Left ventricle myocardium inferior (tissue), 1 donor: ENCODE data around the gene IGSF9B. TPM values are rescaled to one million over a fixed set of nuclear protein-coding genes. Genes with fewer than 3 reads are reported as not detected.

Source experiments
- DNase-seq: peaks from one replicate; pipeline ENCODE4 v3.0.0-alpha.2; 2020
- H3K27ac ChIP-seq: fragments of 200-600 bp; replicated peaks from 2 replicates; pipeline ENCODE4 v1.8.0; 2021
- H3K27me3 ChIP-seq: fragments of 200-600 bp; 2 replicates; pipeline ENCODE4 v1.8.0; 2021; ENCODE audit warnings: low read depth
- H3K36me3 ChIP-seq: fragments of 200-600 bp; 2 replicates; pipeline ENCODE4 v1.8.0; 2021
- H3K4me1 ChIP-seq: fragments of 200-600 bp; 2 replicates; pipeline ENCODE4 v1.8.0; 2021
- H3K4me3 ChIP-seq: fragments of 200-600 bp; 2 replicates; pipeline ENCODE4 v1.8.0; 2021; ENCODE audit warnings: mild to moderate bottlenecking, moderate library complexity
- H3K9me3 ChIP-seq: fragments of 200-600 bp; replicated peaks from 2 replicates; pipeline ENCODE4 v1.8.0; 2021
- CTCF ChIP-seq: fragments of 200-600 bp; IDR thresholded peaks from 2 replicates; pipeline ENCODE4 v1.8.0; 2021; ENCODE audit warnings: antibody characterized with exemption, mild to moderate bottlenecking, borderline replicate concordance
- intact Hi-C: fragments of 100-400 bp; cut with micrococcal nuclease; formaldehyde crosslinking; loops from one replicate; pipeline ENCODE4 v1.11.0; 2022
- total RNA-seq: library from RNA; stranded (reverse); fragmentation: NEBNext Ultra II Directional; extraction: Animal tissue kit (Norgen Biotek cat#: 25700); gene quantifications from one replicate; pipeline ENCODE4 v1.2.1, GENCODE V29; 2021
- donor health status: DM: no; HTN: yes; CAD: no; lungs with severe emphysema.

The IGSF9B gene
- total RNA-seq, 1 donor from 2014 or later = 44.1 TPM

DNA sequence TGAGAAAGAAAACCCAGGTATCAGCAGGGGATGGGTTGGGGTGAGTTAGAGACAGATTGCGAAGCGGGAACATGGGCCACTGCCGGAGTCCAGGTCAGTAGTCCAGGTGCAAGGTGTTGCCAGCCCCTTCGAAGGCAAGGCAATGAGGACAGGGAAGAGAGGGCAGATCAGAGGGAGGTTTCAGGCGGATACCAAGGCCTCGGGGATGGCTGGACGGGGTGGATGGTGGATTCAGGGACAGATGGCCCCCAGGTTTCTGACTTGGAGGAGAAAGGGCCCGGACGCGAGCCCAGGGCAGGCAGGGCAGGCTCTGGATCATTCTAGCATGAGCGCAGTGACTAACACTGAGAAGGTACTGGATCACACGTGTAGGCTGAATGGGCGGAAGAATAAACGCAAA, 25.4 kb upstream of the IGSF9B start:
- no peak for TF ChIP-seq CTCF
- Histone ChIP-seq H3K9me3 (no peaks in the 10 kb centered on the region), H3K4me1 (peaks cover 19% of the 10 kb centered on the region), H3K36me3 (no peaks in the 10 kb centered on the region), H3K27me3 (no peaks in the 10 kb centered on the region), H3K27ac (peak overlapping the region; percentile 75), H3K4me3 (no peak overlapping the region)
- intact Hi-C loops = loop anchor here (2.0 kb wide), 1 partner anchor 47 kb away; no protein-coding TSS in a partner anchor
- no peak for DNase-seq

GRCh38 chr11:133981156-133981555, 24.4 kb upstream of the IGSF9B start:
- H3K27ac ChIP-seq = peak overlapping the region; percentile 75
- H3K27me3 ChIP-seq = no peaks in the 10 kb centered on the region
- peaks cover 19% of the 10 kb centered on the region for H3K4me1 ChIP-seq
- no peaks in the 10 kb centered on the region for H3K36me3 ChIP-seq
- intact Hi-C loops = no loop called here
- peak; percentile 59 for DNase-seq
- no peak for TF ChIP-seq CTCF
- no peak overlapping the region for H3K4me3 ChIP-seq
- H3K9me3 ChIP-seq = no peaks in the 10 kb centered on the region

GRCh38 chr11:133980665-133981064, 23.9 kb upstream of the IGSF9B start:
- no peaks in the 10 kb centered on the region for H3K9me3 ChIP-seq
- no peak for TF ChIP-seq CTCF
- no peak for DNase-seq
- H3K27ac ChIP-seq = peak overlapping the region; percentile 75
- H3K27me3 ChIP-seq = no peaks in the 10 kb centered on the region
- no peaks in the 10 kb centered on the region for H3K36me3 ChIP-seq
- H3K4me1 ChIP-seq = peaks cover 19% of the 10 kb centered on the region
- H3K4me3 ChIP-seq = no peak overlapping the region
- intact Hi-C loops = no loop called here

DNA sequence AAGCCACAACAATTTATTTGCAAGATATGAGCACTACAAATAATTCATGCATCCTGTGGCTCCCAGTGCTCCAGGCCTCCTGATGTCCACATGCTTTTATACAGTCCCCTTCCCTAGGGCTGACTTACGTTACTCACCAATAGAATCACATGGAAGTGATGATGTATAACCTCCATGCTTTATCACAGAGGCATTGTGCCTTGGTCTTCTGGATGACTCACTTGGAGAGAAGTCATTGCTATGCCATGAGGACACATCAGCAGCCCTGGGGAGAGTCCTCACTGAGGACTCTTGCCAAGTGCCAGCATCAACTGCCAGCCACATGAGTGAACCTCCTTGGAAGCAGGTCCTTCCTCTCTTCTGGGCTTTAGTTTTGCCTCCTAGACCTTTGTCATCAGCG, 22.0 kb upstream of the IGSF9B start:
- no peak for TF ChIP-seq CTCF
- Histone ChIP-seq H3K4me3 (no peak overlapping the region), H3K4me1 (peaks cover 19% of the 10 kb centered on the region), H3K27me3 (peaks cover 17% of the 10 kb centered on the region), H3K9me3 (no peaks in the 10 kb centered on the region), H3K36me3 (no peaks in the 10 kb centered on the region), H3K27ac (no peak overlapping the region)
- no peak for DNase-seq
- intact Hi-C loops = no loop called here

DNA sequence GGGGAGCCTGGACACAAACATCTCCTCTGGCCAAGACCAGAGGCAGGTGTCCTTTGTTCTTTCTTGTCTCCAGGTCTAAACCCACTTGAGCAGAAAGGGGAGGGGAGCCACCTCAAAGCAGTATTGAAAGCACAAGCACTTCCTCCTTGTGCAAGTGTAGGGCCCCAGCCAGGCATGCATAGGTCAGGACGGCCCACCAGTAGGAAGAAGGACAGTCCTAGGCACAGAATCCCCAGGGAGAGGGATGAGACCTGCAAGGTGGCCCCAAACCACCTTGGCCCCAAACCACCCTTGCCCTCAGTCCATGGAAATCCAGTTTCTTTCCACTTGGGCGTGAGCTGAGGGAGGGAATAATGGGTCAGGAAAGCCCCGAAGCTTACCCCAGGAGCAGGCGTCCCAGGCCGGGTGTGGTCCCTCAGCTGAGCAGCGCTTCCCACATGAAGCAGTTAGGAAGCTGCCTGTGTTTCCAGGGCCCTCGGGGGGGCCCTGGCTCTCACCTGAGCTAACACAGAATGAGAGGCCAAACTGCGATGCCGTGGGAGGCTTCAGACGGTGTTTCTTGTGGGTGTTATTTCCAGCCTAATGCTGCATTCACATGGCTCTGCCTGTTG, 20.4 kb upstream of the IGSF9B start:
- H3K27ac ChIP-seq = no peak overlapping the region
- peaks cover 17% of the 10 kb centered on the region for H3K27me3 ChIP-seq
- peaks cover 19% of the 10 kb centered on the region for H3K4me1 ChIP-seq
- TF ChIP-seq CTCF = no peak
- H3K9me3 ChIP-seq = no peaks in the 10 kb centered on the region
- intact Hi-C loops = no loop called here
- no peak for DNase-seq
- H3K36me3 ChIP-seq = no peaks in the 10 kb centered on the region
- no peak overlapping the region for H3K4me3 ChIP-seq
